ENCODE data around the gene WNT2B.

The WNT2B gene

GRCh38 chr1:112544011-112544688 is 35.4 kb downstream of the WNT2B start:
- Histone ChIP-seq H3K4me1 (ENCODE audit: insufficient read depth, poor library complexity, severe bottlenecking) (peaks cover 30% of the 10 kb centered on the region), H3K4me3 (ENCODE audit: severe bottlenecking) (no peak overlapping the region), H3K36me3 (ENCODE audit: low read depth) (peaks cover 11% of the 10 kb centered on the region), H3K27me3 (ENCODE audit: insufficient read depth, poor library complexity, severe bottlenecking) (no peaks in the 10 kb centered on the region), H3K27ac (ENCODE audit: poor library complexity, severe bottlenecking) (peak overlapping the region; percentile 93), H3K9me3 (ENCODE audit: severe bottlenecking) (no peaks in the 10 kb centered on the region)
- peak; percentile 94 for ATAC-seq (ENCODE audit: low read depth)
- no peak for TF ChIP-seq CTCF (IDR thresholded peaks at IDR 0.05; ENCODE audit: poor library complexity, severe bottlenecking)
- no peak for DNase-seq (ENCODE audit: low spot score)

GRCh38 chr1:112544751-112545150 is 36.0 kb downstream of the WNT2B start:
- no peak overlapping the region for H3K4me3 ChIP-seq (ENCODE audit: severe bottlenecking)
- ATAC-seq (ENCODE audit: low read depth) (peak; percentile 48), DNase-seq (ENCODE audit: low spot score) (no peak)
- H3K36me3 ChIP-seq (ENCODE audit: low read depth): peaks cover 10% of the 10 kb centered on the region
- no peaks in the 10 kb centered on the region for H3K27me3 ChIP-seq (ENCODE audit: insufficient read depth, poor library complexity, severe bottlenecking)
- no peak for TF ChIP-seq CTCF (IDR thresholded peaks at IDR 0.05; ENCODE audit: poor library complexity, severe bottlenecking)
- H3K4me1 ChIP-seq (ENCODE audit: insufficient read depth, poor library complexity, severe bottlenecking): peaks cover 30% of the 10 kb centered on the region
- no peaks in the 10 kb centered on the region for H3K9me3 ChIP-seq (ENCODE audit: severe bottlenecking)
- peak overlapping the region; percentile 93 for H3K27ac ChIP-seq (ENCODE audit: poor library complexity, severe bottlenecking)

- no peak for TF ChIP-seq CTCF (IDR thresholded peaks at IDR 0.05; ENCODE audit: poor library complexity, severe bottlenecking)
- Histone ChIP-seq H3K4me1 (ENCODE audit: insufficient read depth, poor library complexity, severe bottlenecking) (peaks cover 30% of the 10 kb centered on the region), H3K27ac (ENCODE audit: poor library complexity, severe bottlenecking) (peak overlapping the region; percentile 93), H3K36me3 (ENCODE audit: low read depth) (peaks cover 16% of the 10 kb centered on the region), H3K27me3 (ENCODE audit: insufficient read depth, poor library complexity, severe bottlenecking) (no peaks in the 10 kb centered on the region), H3K9me3 (ENCODE audit: severe bottlenecking) (no peaks in the 10 kb centered on the region), H3K4me3 (ENCODE audit: severe bottlenecking) (no peak overlapping the region)
- no peak for DNase-seq (ENCODE audit: low spot score)
- no peak for ATAC-seq (ENCODE audit: low read depth)
These were observed 37.3 kb downstream of the WNT2B start for GRCh38 chr1:112546076-112546475.

- peaks cover 24% of the 10 kb centered on the region for H3K4me1 ChIP-seq (ENCODE audit: insufficient read depth, poor library complexity, severe bottlenecking)
- H3K36me3 ChIP-seq (ENCODE audit: low read depth): peaks cover 6% of the 10 kb centered on the region; the same call in 1 of the 2 replicates
- no peak for ATAC-seq (ENCODE audit: low read depth)
- H3K9me3 ChIP-seq (ENCODE audit: severe bottlenecking): no peaks in the 10 kb centered on the region
- DNase-seq (ENCODE audit: low spot score): no peak
- no peak for TF ChIP-seq CTCF (IDR thresholded peaks at IDR 0.05; ENCODE audit: poor library complexity, severe bottlenecking)
- H3K27ac ChIP-seq (ENCODE audit: poor library complexity, severe bottlenecking): no peak overlapping the region
- H3K4me3 ChIP-seq (ENCODE audit: severe bottlenecking): no peak overlapping the region
- H3K27me3 ChIP-seq (ENCODE audit: insufficient read depth, poor library complexity, severe bottlenecking): no peaks in the 10 kb centered on the region
These were observed 39.8 kb downstream of the WNT2B start for GRCh38 chr1:112548547-112548946.

- ATAC-seq (ENCODE audit: low read depth): no peak
- Histone ChIP-seq H3K9me3 (ENCODE audit: severe bottlenecking) (no peaks in the 10 kb centered on the region), H3K4me3 (ENCODE audit: severe bottlenecking) (no peak overlapping the region), H3K4me1 (ENCODE audit: insufficient read depth, poor library complexity, severe bottlenecking) (peaks cover 14% of the 10 kb centered on the region), H3K27me3 (ENCODE audit: insufficient read depth, poor library complexity, severe bottlenecking) (no peaks in the 10 kb centered on the region), H3K27ac (ENCODE audit: poor library complexity, severe bottlenecking) (no peak overlapping the region), H3K36me3 (ENCODE audit: low read depth) (peaks cover 6% of the 10 kb centered on the region)
- DNase-seq (ENCODE audit: low spot score): no peak
- TF ChIP-seq CTCF (IDR thresholded peaks at IDR 0.05; ENCODE audit: poor library complexity, severe bottlenecking): no peak
These were observed 40.8 kb downstream of the WNT2B start for GRCh38 chr1:112549590-112549989.
